Kidney glomerular epithelial cell (primary cell): Measurements from ENCODE around the gene MVB12B.
"Not testable (repeated sequence)": the region's sequence is repeated elsewhere in the genome, so short reads cannot be mapped to it uniquely, and the experiment has no call there.

Source experiments
- DNase-seq: peaks from one replicate; lab custom pipeline; 2025; lab: John Stamatoyannopoulos, UW

MVB12B gene

DNA sequence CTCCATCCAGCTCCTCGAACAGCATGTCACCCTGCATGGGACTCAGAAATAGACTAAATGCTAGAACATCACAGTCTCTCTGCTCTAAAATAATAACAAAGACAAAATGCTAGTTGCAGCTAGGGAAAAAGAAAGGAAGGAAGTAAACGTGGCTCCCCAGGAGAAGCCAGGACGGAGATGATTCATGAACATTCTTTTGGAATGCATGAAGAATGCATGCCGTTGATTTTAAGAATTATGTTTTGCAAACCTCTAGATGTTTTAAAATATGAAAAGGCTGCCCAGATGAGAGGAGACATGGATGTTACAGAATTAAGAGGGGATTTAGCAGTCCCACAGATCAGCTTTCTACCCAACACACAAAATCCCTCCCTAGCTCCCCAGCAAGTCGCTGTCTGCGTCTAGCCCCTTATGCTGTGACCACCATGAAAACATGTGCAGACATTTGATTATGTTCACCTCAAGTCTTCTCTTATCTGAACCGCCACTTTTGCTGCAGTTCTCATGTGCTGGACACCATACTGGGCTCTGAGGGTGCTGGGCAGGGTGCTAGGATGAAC, 147.7 kb downstream of the MVB12B start:
- no peak for DNase-seq

DNA sequence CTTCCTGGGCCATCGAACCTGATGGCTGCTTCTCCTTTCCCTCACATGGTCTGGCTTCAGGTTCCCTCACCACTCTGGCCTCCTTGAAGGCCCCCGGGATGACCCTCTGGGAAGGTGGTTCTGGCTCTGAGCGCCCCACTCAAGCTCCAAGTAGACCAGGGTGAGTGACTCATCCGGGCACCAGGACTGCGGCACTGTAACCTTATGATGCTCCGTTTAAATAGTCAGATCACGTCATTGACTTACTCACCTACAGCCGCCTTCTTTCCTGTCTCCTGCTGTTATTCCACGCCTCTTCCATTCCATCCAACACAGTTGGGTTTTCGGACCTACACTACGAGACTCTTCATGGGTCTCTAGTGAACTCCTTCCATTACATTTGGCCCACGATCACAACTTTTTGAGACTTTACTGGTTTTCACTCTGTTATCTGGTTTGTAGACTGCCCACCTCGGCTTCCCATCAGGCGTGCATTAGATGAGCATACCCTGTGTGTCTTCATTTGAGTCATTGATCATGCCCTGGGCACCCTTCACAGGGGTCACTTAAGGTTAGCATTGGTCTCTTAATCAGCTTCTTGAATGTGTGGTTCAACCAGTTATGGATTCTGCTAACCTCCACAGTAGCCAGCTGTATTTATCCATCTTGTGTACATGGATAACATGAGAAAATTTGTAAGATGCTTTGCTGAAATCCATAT, 148.3 kb downstream of the MVB12B start:
- DNase-seq, result no peak

DNA sequence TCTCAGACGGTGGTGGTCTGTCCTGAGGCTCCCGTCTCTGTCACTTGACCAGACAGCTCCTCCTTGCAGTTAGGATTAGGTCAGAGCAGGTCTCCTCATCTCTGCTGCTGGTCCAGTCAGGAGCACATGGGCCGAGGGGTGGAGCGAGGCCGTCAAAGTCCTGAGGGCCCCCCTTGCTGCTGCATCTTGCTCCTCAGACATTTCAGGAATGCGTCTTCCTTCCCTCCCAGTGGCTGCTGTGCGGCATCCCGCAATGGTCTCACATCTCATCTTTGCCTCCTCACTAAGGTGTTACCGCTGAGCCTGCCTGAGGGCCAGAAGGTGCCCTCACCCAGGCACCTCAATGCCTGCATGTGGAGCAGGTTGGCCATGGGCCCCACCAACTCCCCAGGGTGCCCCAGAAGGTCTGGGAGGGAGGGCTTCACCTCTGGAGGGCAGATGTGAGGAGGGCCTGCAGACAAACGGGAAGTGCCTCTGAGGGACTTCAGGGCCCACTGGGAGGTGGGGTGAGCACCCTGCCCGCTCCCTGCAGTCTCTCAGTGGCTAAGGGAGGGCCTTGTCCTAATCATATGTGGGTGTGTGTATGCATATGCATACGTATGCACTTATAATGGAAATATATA, 149.4 kb downstream of the MVB12B start:
- no peak for DNase-seq

DNA sequence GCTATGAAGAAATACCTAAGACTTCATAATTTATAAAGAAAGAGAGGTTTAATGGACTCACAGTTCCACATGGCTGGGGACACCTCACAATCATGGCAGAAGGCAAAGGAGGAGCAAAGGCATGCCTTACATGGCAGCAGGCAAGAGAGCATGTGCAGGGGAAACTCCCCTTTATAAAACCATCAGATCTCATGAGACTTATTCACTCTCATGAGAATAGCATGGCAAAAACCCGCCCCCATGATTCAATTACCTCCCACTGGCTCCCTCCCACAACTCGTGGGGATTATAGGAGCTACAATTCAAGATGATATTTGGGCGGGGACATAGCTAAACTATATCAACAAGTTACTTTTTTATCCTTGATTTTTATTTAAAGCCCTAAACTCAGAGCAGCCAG, 150.8 kb downstream of the MVB12B start:
- not testable (repeated sequence) for DNase-seq

DNA sequence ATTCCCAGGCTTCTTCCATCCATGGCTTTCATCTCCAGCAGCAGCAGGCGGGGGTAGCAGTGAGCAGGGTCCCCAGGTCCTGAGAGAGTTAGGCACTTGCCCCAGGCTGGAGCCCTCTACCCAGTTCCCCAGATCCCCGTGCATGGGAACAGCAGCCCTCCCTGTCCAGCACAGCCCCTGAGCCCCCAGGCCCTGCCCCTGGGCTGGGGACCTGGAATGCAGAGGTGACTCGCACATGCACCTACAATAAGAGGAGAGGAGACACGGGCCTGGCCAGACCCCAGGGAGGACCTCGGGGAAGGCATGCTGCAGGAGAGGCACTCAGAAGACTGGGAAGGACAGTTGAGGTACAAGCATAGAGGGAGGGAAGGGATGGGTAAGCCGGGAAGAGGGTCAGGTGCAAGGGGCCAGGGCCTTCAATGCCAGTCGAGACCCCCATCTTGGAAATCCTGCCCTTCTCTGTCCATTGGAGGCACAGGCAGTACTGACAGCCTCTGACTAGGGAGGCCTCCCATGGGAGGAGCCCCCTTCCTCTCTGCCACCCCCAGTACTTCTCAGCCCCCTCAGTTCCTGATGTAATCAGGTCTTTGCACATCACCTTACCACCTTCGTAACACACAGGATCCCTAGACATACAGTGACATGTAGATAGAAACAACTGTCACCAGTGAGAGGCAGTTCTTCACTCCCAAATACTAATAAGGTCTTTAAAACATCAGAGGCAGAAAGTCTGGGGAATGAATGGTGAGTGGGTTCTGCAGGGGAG, 151.8 kb downstream of the MVB12B start:
- DNase-seq, result no peak

DNA sequence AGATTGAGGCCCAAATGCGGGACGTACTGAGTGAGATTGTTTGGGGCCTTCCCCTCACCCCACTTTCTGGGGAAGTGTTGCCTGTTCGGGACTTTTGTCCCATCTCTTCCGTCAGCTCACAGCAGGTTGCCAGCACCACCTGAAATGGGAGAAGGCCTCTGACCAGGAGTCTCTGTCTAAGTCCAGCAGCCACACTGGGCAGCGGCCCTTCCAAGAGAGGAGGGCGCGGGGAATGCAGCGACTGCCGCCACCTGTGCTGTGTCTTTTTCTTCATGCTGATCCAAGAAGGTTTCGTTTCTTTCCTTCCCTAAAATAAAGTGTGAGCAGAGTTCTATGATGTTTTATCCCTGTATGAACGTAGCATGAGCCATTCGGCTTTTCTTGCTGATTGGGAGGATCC, 152.9 kb downstream of the MVB12B start:
- no peak for DNase-seq

DNA sequence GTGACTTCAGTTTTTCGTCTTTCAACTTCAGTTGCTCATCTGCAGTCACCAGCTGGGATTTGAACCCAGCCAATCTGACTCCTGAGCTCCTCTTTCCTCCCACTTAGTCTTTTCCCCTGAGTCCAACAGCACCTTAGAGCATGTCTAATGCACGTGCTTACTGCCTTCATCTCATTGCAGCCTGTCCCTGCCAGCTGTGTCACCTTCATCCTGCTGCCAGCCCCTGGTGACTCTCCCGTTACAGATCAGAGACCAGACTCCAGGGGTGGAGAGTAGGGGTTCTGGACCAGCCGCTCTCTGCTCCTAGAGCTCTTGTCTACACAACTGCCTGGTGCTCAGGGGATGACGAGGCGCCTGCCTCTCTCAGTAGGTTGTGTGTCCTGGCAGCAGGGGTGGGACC, 154.2 kb downstream of the MVB12B start:
- DNase-seq, result no peak

DNA sequence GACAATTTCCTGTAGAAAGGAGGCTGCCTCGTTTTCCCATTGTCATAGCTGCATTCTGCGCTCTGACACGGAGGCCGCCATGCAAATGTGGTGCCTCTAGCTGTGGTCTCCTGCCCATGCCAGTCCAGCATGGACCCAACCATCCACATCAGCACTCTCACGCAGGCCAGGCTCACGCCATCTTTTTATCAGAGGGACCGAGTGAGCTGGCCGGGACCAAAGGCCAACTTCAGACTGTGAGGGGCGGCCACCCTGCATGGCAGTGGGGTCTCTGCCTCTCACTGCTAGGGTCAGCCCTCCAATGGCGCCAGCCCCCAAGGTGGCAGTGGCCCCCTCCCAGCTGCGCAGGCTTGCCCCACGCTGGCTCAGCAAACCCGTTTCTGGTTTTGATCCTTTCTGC, 155.2 kb downstream of the MVB12B start:
- DNase-seq, result no peak

DNA sequence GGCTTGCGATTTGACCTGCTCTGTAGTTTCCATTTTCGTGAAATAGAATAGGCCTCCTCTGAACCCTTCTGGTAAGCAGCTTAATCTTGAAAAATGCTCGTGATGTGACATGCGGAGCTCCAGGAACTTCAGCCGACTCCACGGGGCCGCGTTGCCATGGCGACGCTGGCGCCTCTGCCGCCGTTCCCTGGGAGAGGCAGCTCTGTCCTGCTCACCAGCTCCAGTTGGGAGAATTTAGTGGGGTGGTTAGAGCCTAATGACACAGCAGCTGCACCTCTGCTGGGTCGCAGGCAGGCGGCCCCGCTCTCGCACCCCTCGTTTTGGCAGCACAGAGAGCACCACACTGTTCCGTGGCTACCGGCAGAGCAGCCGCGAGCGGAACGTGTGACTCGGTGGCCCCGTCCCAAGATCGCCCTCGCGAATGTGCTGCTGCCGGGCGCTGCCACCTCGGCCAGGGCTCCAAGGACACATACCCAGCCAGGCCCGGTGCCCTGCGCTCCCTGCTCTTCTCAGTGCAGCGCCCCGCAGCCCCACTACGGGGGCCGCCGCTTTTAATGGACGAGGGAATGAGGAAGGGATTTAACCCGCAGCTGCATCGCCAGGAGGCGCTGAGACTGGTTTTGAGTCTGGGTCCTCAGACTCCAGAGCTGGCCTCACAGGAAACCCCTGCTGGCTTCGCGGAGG, 155.9 kb downstream of the MVB12B start:
- DNase-seq, result no peak

DNA sequence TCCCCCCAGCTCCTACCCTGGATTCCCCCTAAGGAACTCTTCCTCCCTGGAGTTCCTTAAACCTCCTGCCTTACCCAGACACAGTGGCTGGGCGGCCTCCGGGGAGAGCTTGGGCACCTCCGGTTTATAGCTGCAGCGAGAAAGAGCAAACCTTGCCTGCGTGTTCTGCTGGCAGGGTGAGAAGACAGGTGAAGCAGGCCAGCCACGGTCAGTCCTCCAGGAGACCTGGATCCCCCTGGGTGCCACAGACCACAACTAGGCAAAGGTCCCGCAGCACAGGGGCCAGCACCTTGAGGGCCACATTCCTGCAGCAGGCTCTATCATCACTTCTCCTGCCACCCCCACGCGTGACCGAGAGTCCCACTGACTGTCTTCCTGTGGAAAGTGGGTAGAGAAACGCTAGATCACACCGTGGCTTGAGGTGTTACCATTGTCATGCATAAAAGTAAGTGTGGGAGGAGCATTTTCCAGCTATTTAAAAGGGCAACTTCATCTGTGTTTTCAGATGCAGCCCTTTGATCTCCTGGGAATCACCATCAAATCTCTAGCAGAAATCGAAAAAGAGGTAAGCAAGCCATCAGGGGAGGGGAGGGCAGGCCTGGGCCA, 156.9 kb downstream of the MVB12B start:
- DNase-seq, result no peak

DNA sequence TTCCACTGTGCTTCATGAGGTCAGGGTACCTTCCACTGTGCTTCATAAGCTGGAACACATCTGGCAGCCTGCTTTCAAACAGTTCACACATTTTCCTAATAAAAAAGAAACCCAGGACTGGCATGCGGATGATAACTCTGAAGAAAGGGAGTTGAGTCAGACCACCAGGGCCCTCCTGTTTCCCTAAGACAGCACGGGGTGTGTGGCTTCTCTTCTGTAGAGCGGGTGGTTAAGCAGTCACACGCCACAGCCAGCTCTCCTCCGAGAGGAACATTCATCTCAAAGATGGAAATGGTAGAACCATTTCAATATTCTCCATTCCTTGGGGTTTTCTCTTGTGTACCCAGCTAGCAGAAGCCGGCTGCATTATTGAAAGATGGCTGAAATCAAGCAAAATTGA, 159.0 kb downstream of the MVB12B start:
- DNase-seq, result no peak

DNA sequence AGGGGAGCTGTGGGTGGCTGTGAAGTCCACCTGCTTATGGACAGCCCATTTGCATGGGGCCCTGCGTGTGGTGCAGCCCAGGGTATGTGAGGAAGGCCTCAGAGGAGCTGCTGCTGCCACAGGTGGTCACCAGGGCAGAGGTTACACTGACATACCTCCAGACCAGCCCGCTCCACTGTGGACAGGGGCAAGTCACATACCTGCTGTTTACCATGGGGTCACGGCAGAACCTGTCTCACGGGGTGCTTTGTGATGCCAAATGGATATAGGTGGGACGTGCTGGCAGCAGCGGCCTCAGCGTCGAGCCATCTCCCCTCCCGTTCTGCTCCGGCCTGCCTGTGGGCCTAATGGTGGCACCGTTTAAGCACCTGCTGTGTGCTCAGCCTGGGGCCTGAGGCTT, 159.6 kb downstream of the MVB12B start:
- no peak for DNase-seq

DNA sequence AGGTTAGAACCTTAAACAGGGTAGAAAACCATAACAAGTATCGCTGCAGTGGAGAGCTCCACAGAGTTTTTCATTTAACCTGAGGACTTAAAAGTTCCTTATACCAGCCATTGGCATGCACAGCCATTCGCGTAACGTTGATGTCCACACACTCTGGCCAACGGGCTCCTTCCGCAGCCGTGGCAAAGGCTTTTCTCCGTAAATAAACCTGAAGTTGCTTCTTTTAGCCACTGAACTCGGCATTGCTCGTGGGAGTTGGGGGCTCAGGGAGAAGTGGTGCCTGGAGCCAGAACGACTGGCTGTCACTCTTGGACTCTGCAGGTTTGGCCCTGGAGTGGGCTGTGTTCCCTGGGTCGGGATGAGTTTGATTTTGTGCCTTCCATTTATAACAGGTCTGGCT, 161.2 kb downstream of the MVB12B start:
- DNase-seq, result no peak

DNA sequence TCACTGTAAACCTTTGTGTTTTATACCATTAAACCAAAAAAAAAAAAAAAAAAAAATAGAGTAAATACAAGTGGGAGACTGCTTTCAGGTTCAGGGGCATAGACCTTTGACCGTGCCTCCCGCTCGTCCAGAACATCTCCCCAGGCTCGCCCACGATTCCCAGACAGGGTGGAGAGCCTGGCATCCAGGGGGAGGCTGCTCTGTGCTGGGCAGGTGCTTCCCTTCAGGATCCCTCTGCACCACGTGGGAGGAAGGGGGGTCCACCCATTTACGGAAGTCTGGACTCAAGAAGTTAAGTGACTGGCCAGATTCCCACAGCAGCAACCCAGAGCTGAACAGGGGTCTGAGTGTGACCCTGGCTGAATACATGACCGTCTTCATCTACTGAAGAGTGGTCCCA, 161.7 kb downstream of the MVB12B start:
- DNase-seq, result no peak

DNA sequence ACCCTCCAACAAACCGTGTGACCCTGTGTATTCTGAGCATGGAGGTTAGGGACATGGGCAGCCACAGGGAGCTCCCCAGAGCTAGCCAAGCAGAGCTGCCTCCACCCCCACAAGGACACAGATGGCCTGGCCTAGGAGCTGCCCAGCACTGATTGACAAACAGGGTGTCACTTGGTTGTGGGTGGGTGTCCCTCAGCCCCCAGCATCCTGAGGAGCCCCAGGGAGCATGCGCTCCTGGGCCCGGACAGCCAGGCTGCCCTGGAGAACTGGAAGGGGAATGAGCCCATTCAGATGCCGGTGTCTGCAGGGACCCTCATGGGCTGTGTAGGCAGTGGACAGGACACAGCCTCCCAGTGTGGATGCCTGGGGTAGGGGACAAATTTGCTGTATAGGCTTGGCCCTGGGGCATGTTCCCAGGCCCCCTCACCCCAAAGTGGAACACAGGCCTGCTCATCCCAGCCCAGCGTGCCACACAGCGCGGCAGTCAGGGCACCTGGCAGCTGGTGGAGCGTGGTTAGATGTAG, 162.3 kb downstream of the MVB12B start:
- DNase-seq, result no peak

DNA sequence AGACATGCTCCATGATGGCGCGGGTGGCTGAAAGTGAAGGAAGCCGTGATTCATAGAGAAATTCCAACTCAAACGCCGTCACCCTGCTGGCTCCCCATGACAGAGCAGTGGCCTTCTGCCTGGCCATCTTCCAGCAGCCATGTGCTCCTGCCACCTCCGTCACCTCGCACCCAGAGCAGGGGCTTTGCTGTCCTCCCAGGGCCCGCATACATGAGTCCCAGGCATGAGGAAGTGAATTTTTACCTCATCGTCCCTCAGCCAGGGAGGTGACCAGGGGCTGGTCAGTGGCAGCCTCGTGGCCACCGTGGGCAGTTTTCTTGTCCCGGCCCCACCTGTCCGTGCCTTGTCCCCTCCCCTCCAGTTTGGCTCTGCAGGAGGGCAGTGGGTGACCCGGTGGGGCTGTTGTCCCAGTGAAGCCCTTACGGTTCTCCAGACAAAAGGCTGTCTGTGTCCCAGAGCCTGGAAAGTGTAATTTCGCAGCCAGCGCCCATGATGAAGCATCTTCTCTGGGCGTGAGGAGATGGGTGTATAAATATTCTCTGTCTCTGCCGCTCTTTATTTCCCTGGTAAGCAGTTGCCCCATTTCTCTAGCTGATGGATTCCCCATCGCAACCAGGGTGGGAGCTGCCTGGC, 163.1 kb downstream of the MVB12B start:
- DNase-seq, result no peak

DNA sequence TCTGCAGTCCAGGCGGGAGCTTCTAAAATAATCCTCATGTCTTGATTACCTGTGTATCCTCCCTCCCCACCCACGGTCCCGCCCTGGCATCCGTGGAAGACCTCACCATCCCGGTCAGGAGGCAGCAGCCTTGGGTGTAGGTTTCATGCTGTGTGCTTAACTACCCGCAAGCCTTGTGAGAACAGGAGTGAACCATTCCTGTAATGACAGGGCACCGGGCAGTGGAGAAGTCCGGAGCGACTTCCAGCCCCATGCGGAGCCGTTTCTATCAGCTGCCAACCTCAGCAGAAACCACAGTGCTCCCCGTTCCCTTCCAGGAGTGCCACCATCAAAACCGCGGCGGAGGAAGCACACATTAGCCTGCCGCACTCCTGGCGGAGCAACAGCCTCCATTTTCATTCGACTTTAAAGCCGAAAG, 163.6 kb downstream of the MVB12B start:
- no peak for DNase-seq

DNA sequence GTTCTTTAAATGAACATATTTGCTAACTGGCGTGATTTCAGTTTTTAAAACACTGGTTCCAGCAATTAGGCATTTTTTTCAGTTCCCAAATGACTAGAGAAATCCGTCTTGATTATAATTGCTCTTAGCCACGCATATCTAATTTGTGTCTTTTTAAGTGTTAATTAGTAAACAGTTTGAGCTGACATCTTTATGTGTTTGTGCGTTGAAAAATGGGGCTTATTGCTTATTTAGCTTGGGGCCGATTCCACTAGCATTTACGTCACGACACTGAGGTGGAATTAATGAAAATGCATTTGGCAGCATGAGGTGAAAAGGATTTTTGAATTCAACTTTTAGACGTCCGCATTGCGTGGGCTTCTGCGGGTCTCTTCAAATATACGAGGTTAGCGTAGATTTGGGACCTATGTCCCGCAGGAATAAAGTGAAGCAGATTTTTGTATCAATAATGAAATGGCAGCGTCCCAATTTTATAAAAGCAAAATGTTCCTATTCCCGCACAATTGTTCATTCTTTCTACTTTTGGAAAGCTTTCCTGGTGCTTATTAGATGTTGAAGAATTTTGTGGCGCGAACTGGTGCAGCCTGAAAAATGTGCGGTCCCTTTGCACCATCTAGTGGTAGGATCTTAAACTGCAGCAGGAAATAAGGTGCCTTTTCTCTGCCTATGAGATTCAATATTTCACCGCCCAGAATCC, 164.4 kb downstream of the MVB12B start:
- no peak for DNase-seq

DNA sequence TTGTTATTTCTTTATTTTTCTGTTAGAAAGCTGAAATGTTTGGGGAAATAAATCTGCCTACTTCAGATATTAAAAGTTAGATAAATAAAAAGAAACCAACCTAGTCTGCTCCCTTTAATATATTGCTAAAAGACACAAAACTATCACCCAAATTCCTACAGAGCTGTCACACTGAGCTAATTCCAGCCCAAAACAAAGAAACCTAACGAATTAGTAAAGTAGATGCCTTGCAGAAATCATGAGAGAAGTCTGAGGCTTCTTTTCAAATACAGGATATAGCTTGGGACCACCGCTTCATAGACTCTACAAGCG, 164.9 kb downstream of the MVB12B start:
- DNase-seq, result no peak

DNA sequence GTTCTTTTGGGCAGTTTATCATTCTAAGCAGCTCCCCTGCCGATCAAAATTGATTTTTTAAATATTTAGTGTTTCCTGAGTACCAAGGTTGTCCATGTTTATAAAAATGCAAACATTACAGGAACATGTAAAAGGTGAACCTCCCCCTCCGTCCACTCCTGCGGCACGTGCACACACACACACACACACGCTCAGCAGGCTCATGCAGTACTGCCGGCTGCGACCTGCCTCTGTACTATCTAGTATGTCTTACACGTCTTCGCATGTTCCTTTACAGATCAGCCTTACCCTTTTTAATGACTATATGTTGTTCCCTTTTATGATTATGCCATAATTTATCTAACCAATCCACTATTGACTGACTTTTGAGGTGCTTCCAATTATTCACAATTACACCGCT, 165.3 kb downstream of the MVB12B start:
- DNase-seq, result no peak

DNA sequence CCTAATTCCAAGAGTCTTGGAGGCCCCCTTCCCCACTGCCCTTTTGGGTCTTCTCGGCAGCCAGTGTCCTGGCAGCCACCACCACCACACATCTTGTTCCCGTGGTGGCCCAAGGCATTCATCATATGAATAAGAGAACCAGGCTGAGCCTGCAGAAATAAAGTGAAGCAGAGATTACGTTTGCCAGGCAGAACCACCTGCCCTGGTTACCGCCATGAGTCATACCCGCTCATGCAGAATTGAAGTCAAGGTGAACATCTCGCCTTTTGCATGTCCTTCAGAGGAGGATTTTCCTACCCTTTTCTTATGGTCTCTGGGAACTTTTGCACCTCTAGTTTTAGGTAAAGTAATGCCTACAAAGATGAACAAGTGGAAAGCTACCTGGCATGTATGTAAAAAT, 167.6 kb downstream of the MVB12B start:
- no peak for DNase-seq
